Ishikawa (cell line): ENCODE results near the gene CCNE1.

Source experiments
- CEBPB ChIP-seq: IDR thresholded peaks from 2 replicates; pipeline ENCODE4 v1.6.1; 2012
- CREB1 ChIP-seq: IDR thresholded peaks from 2 replicates; pipeline ENCODE4 v1.6.1; 2012; ENCODE audit warnings: low read depth
- EGR1 ChIP-seq: IDR thresholded peaks from 2 replicates; pipeline ENCODE4 v1.6.1; 2012
- EP300 ChIP-seq: IDR thresholded peaks from 2 replicates; pipeline ENCODE4 v1.6.1; 2012; ENCODE audit warnings: borderline replicate concordance
- FOXM1 ChIP-seq: IDR thresholded peaks from 2 replicates; pipeline ENCODE4 v1.6.1; 2012; ENCODE audit warnings: low read depth, borderline replicate concordance
- MAX ChIP-seq: IDR thresholded peaks from 2 replicates; pipeline ENCODE4 v1.6.1; 2012
- NFIC ChIP-seq: IDR thresholded peaks from 2 replicates; pipeline ENCODE4 v1.6.1; 2012
- RAD21 ChIP-seq: IDR thresholded peaks from 2 replicates; pipeline ENCODE4 v1.6.1; 2012; ENCODE audit warnings: low read depth
- REST ChIP-seq: IDR thresholded peaks from 2 replicates; pipeline ENCODE4 v1.6.1; 2012; ENCODE audit warnings: low read depth, mild to moderate bottlenecking
- TAF1 ChIP-seq: IDR thresholded peaks from 2 replicates; pipeline ENCODE4 v1.6.1; 2012; ENCODE audit warnings: low read depth, mild to moderate bottlenecking
- TCF12 ChIP-seq: IDR thresholded peaks from 2 replicates; pipeline ENCODE4 v1.6.1; 2012; ENCODE audit warnings: low read depth
- TEAD4 ChIP-seq: IDR thresholded peaks from 2 replicates; pipeline ENCODE4 v1.6.1; 2012
- USF1 ChIP-seq: IDR thresholded peaks from 2 replicates; pipeline ENCODE4 v1.6.1; 2012
- YY1 ChIP-seq: IDR thresholded peaks from 2 replicates; pipeline ENCODE4 v1.6.1; 2012; ENCODE audit warnings: low read depth
- ZBTB7A ChIP-seq: IDR thresholded peaks from 2 replicates; pipeline ENCODE4 v1.6.1; 2012; ENCODE audit warnings: low read depth

The CCNE1 gene

GRCh38 chr19:29832801-29833200 lies 21.0 kb downstream of the CCNE1 start:
- TF ChIP-seq REST (no peak), TEAD4 (no peak), USF1 (no peak), RAD21 (no peak), FOXM1 (no peak), EGR1 (no peak), MAX (no peak), EP300 (no peak)

- TF ChIP-seq TEAD4 (peak; percentile 68), YY1 (0 out of 2 replicates have a peak, but pooled peaks have one; percentile 37), REST (no peak), EGR1 (no peak), CREB1 (no peak), ZBTB7A (peak; percentile 89), MAX (peak; percentile 42; the same call in 1 of the 2 replicates), EP300 (peak; percentile 96), RAD21 (no peak), TCF12 (peak; percentile 98), TAF1 (no peak), CEBPB (peak; percentile 82), NFIC (peak; percentile 89), FOXM1 (peak; percentile 79; the same call in 1 of the 2 replicates), USF1 (no peak)
Measured at GRCh38 chr19:29833614-29834261, 21.9 kb downstream of the CCNE1 start.

- no peak for TF ChIP-seq TCF12
- no peak for TF ChIP-seq RAD21
- no peak for TF ChIP-seq EGR1
- TF ChIP-seq EP300 = no peak
- no peak for TF ChIP-seq FOXM1
- no peak for TF ChIP-seq TAF1
- TF ChIP-seq CREB1 = no peak
- no peak for TF ChIP-seq USF1
- TF ChIP-seq MAX = no peak
- TF ChIP-seq ZBTB7A = no peak
- no peak for TF ChIP-seq CEBPB
- TF ChIP-seq TEAD4 = no peak
- TF ChIP-seq YY1 = no peak
- TF ChIP-seq REST = no peak
- no peak for TF ChIP-seq NFIC
Measured at GRCh38 chr19:29834991-29835846, 23.4 kb downstream of the CCNE1 start.
